ENCODE measurements around the gene CDK5.

DNA sequence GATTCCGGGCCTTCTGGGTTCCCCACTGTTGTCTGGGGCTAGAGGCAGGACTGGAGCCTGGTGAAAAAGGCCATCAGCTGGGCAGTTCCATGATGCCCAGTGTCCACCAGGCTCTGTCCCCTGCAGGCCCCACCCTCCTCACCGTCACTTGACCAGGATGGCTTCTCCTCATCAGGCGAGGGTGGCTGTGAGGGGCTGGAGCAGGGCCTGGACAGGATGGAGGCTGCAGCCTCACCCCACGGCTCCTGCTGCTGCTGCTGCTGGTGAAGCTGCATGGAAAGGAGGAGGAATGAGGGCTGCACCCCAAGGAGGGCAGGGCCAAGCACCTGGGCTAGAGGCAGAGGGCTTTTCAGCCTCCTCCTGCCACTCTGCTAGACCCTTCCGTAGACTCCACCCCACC lies 41.7 kb downstream of the CDK5 start:
- TF ChIP-seq, protein P1, sequence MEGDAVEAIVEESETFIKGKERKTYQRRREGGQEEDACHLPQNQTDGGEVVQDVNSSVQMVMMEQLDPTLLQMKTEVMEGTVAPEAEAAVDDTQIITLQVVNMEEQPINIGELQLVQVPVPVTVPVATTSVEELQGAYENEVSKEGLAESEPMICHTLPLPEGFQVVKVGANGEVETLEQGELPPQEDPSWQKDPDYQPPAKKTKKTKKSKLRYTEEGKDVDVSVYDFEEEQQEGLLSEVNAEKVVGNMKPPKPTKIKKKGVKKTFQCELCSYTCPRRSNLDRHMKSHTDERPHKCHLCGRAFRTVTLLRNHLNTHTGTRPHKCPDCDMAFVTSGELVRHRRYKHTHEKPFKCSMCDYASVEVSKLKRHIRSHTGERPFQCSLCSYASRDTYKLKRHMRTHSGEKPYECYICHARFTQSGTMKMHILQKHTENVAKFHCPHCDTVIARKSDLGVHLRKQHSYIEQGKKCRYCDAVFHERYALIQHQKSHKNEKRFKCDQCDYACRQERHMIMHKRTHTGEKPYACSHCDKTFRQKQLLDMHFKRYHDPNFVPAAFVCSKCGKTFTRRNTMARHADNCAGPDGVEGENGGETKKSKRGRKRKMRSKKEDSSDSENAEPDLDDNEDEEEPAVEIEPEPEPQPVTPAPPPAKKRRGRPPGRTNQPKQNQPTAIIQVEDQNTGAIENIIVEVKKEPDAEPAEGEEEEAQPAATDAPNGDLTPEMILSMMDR (IDR thresholded peaks at IDR 0.05; ENCODE audit: insufficient read depth, low read length), result no peak
- TF ChIP-seq POLR2AphosphoS5 (IDR thresholded peaks at IDR 0.05; ENCODE audit: low read depth), result no peak
- TF ChIP-seq, protein P2, sequence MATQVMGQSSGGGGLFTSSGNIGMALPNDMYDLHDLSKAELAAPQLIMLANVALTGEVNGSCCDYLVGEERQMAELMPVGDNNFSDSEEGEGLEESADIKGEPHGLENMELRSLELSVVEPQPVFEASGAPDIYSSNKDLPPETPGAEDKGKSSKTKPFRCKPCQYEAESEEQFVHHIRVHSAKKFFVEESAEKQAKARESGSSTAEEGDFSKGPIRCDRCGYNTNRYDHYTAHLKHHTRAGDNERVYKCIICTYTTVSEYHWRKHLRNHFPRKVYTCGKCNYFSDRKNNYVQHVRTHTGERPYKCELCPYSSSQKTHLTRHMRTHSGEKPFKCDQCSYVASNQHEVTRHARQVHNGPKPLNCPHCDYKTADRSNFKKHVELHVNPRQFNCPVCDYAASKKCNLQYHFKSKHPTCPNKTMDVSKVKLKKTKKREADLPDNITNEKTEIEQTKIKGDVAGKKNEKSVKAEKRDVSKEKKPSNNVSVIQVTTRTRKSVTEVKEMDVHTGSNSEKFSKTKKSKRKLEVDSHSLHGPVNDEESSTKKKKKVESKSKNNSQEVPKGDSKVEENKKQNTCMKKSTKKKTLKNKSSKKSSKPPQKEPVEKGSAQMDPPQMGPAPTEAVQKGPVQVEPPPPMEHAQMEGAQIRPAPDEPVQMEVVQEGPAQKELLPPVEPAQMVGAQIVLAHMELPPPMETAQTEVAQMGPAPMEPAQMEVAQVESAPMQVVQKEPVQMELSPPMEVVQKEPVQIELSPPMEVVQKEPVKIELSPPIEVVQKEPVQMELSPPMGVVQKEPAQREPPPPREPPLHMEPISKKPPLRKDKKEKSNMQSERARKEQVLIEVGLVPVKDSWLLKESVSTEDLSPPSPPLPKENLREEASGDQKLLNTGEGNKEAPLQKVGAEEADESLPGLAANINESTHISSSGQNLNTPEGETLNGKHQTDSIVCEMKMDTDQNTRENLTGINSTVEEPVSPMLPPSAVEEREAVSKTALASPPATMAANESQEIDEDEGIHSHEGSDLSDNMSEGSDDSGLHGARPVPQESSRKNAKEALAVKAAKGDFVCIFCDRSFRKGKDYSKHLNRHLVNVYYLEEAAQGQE (IDR thresholded peaks at IDR 0.05; ENCODE audit: insufficient replicate concordance, low read depth), result no peak
- no peak for TF ChIP-seq SPI1 (IDR thresholded peaks at IDR 0.05; ENCODE audit: borderline replicate concordance, low read depth)

Data from HL-60 (cell line).